CD1c-positive myeloid dendritic cell (primary cell): Measurements from ENCODE around the gene MOB2.

Experiments
- DNase-seq: peaks from one replicate; pipeline ENCODE4 v3.0.0-alpha.2; 2016; ENCODE audit errors: extremely low spot score

MOB2 gene

GRCh38 chr11:1472180-1473005 is 14.2 kb downstream of the MOB2 start:
- no peak for DNase-seq

DNA sequence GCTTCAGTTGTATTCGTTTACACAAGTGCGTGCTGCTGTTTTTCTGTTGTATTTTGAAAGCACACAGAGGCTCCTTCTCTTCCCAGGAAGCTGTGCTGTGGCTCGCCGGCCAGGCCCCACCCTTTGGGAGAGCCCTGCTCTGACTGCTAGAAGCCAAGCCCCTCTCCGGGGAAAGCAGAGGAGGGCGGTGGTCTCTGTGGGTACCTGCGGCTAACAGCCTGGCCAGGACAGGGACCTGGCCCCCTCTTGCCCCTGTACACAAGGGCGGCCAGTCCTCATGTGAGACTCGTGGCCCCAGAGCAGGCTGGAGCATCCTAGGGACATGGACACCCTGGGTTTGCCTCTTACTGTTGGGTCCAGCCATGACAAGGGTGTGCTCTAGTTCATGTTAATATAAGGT is 14.8 kb downstream of the MOB2 start:
- DNase-seq: no peak

DNA sequence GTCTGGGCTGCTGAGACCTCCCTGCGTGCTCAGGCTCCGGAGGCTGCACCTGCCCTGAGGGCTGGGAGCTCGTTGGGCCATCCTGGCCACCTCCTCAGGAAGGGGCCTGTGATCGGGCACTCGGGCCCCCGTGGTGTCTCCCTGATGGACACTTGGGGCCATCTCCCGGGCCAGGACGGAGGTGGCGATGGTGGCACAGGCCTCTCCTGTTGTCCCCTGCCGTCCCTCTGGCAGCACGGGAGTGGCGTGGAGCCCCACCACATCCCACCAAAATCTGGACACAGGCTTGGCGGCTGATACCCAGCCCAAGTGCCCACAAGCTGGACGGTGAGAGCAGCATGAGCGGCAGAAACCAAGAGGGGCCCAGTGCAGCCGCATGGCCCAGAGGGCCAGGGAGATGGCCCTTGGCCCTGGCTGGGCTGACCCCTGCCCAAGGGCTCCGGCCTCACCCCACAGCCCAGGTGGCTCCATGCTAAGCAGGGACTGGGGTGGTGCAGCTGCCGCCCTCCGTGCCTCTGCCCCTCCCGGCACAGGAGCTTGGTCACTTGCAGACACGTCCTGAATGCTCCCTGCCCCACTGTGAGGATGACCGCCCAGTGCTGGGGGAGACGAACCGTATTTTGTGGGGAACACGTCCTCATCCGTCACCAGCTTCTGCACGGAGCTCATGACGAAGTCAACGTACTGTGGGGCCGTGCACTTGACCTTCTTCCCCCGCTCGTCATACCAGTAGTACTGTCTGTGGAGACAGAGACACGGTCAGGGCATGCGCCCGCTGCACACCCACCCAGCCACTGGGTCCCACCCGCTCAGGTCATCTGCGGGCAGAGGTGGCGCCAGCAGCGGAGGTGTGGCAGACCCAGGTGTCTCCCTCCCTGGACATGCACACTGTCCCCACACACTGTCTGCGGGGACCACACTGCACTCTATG is 15.6 kb downstream of the MOB2 start:
- no peak for DNase-seq

- DNase-seq: no peak
Observed at GRCh38 chr11:1469911-1470680, 16.5 kb downstream of the MOB2 start.

GRCh38 chr11:1469287-1469910 is 17.2 kb downstream of the MOB2 start:
- DNase-seq: no peak

- no peak for DNase-seq
Observed at GRCh38 chr11:1468473-1469066, 18.0 kb downstream of the MOB2 start.

DNA sequence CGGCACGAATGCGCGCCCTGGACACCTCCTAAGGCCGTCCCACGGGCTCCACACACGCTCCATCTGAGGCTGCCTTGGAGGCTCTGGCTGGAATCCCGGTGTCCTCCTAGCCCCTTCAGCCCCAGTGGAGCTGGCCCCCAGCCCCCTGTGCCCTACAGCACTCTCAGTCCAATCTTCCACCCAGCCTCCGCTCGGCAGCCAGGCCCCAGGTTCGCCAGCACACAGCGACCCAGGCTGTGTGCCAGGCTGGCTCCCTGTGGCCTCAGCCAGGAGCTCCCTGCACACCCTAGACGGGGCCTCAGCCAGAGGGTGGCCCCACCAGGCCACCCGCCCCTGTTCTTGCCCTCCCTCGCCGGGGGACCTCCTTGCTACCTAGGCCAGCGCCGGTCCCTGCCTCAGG is 18.6 kb downstream of the MOB2 start:
- no peak for DNase-seq

DNA sequence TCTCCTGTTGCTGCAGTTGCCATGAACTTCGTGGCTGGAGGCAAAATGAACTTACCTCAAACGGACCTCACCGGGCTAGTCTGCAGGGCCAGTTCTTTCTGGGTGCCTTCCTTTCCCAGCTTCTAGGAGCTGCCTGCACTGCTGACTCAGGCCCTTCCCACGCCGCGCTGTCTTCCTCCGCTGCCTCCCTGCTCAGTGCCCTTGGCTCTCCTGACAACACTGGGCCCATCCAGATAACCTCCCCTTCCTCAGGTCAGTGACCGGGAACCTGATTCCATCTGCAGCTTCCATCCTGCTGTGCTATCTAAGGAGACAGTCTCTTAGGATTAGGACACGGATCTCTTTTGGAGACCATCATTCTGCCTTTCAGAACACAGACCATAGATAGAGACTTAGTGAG is 19.3 kb downstream of the MOB2 start:
- no peak for DNase-seq

GRCh38 chr11:1466784-1467183 is 19.8 kb downstream of the MOB2 start:
- no peak for DNase-seq

DNA sequence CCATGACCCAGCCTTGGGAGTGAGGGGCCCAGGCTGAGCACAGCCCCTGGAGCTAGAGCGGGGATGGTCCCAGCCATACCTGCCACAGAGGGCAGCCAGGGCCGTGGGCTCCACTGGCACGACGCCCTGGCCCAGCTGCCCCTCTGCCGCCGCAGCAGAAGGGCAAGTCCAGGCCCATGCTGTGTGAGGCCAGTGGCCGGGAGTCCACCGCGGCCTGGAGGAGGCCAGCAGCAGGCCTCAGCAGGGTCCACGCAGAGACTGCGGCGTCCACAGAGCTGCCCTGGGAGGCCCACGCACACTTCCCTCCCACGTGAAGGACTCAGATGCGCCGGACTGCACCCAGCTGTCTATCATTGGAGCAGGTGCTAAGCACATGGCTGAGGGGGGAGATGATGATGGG is 23.5 kb downstream of the MOB2 start:
- no peak for DNase-seq

- no peak for DNase-seq
Observed at GRCh38 chr11:1462698-1462975, 23.9 kb downstream of the MOB2 start.

DNA sequence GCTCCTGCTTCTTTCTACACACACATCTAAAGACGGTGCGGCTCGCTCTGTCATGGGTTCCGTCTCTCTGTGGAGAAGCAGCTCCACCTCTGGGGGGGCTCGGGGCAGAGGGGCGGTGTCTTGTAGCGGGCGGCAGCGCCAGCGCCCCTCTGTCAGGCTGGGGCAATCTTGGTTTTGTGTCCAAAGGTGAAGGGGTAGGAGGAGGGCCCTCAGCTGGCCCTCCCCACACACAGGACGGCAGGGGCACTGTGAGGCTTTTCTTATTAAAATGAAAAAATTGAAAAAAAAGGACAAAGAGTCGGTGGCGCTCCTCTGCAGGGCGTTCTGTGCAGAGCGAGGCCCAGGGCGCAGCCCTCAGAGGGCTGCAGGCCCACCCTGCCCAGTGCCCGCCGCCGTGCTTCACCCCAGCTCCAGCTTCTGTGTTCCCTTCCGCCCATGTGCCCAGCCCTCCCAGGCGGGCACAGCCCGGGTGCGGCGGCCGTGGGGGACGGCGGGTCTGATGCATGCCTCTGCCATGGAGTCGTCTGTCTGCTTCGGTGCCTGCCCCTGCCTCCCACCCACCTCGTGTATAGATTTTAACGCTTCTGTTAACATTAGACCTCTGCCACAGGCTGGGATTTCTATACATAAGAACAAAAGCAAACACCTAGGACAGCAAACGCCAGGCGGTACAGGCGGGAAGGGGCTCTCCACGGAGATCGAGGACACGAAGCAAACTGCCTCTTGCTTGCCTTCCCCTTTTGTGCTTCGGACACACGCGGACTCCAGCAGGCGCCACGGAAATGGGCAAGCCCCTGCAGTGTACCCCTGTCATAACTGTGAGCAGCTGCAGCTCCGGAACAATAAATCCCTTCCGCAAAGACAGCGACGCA is 24.5 kb downstream of the MOB2 start:
- no peak for DNase-seq

- no peak for DNase-seq
Observed at GRCh38 chr11:1460986-1461825, 25.4 kb downstream of the MOB2 start.

- no peak for DNase-seq
Observed at GRCh38 chr11:1460396-1460985, 26.1 kb downstream of the MOB2 start.

GRCh38 chr11:1459764-1460395 is 26.7 kb downstream of the MOB2 start:
- DNase-seq: no peak

GRCh38 chr11:1459219-1459575 is 27.4 kb downstream of the MOB2 start:
- no peak for DNase-seq

DNA sequence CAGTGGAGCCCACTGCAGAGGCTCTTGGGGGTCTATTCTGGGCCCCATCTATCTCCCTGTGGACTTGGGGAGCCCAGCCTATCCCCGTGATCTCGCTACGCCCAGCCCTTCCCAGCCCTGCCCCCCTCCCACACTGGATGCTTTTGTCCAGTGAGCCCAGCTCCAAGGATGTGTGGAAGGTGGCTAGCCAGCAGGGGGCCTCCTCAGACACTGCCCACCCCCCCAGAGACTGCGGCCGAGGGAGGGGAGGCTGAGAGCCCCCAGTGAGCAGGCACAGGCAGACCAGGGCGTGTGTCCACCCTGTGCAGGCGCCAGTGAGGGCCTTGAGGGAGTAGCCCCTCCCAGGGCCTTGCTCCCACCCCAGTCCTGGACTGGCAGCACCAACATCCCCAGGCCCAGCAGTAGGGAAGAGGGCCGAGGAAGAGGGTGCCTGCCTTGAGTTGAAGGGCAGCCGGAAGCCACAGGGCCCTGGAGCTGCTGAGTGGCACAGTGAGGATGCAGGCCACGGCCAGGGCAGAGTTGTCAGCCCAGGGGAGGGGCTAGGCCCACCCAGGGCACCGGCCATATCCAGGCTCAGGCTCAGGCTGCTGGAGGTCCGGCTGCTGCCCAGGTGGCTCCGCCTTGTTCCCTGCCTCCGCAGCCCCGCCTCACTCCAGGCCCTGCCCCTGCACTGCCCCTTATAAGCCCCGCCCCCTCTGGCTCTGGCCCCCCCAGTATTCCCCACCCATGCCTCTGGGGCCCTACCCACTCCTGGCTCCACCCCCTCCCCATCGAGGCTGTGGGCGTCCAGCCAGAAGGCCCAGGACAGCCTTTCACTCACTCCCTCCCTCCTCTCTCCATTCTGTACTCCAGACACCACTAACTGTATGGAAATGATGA is 28.0 kb downstream of the MOB2 start:
- peak; percentile 4 for DNase-seq

GRCh38 chr11:1457856-1458255 is 28.7 kb downstream of the MOB2 start:
- DNase-seq: no peak
